ENCODE measurements around the gene CCDC106. TPM values are rescaled to one million over a fixed set of nuclear protein-coding genes. Genes with fewer than 3 reads are reported as not detected.
A peak's percentile ranks its signal among the peaks of the same experiment; 100 is the strongest.

The CCDC106 gene
- total RNA-seq, 1 donor from 2014 or later, result 8.3 TPM

- Histone ChIP-seq H3K9me3 (no peaks in the 10 kb centered on the region), H3K27ac (no peak overlapping the region), H3K4me3 (no peak overlapping the region), H3K36me3 (peaks cover 0 to 46% of the 10 kb centered on the region in 2 donors), H3K4me1 (peaks cover 43% of the 10 kb centered on the region), H3K27me3 (no peaks in the 10 kb centered on the region)
- intact Hi-C loops (cut with DNase I), result no loop called here
- TF ChIP-seq CTCF (IDR thresholded peaks at IDR 0.05) (no peak), POLR2A (IDR thresholded peaks at IDR 0.05) (no peak), POLR2AphosphoS5 (IDR thresholded peaks at IDR 0.05; ENCODE audit: insufficient read depth in 1 of 2, low read depth in 1 of 2) (no peak)
- no peak for DNase-seq (ENCODE audit: extremely low spot score in 2 of 2)
These were observed 25.5 kb downstream of the CCDC106 start for GRCh38 chr19:55673465-55673864.

GRCh38 chr19:55673889-55674288 lies 25.9 kb downstream of the CCDC106 start:
- intact Hi-C loops (cut with DNase I), result no loop called here
- no peak for TF ChIP-seq POLR2AphosphoS5 (IDR thresholded peaks at IDR 0.05; ENCODE audit: insufficient read depth in 1 of 2, low read depth in 1 of 2)
- no peak for TF ChIP-seq POLR2A (IDR thresholded peaks at IDR 0.05)
- TF ChIP-seq CTCF (IDR thresholded peaks at IDR 0.05), result no peak
- Histone ChIP-seq H3K9me3 (no peaks in the 10 kb centered on the region), H3K36me3 (peaks cover 0 to 46% of the 10 kb centered on the region in 2 donors), H3K4me3 (no peak overlapping the region), H3K4me1 (peaks cover 47% of the 10 kb centered on the region), H3K27me3 (no peaks in the 10 kb centered on the region), H3K27ac (no peak overlapping the region)
- no peak for DNase-seq (ENCODE audit: extremely low spot score in 2 of 2)

- no peak for DNase-seq (ENCODE audit: extremely low spot score in 2 of 2)
- H3K4me3 ChIP-seq, result peak overlapping the region; percentile 71 to 84
- H3K4me1 ChIP-seq, result peaks cover 52% of the 10 kb centered on the region
- H3K36me3 ChIP-seq, result peaks cover 0 to 46% of the 10 kb centered on the region in 2 donors
- TF ChIP-seq CTCF (IDR thresholded peaks at IDR 0.05) (no peak), POLR2AphosphoS5 (IDR thresholded peaks at IDR 0.05; ENCODE audit: insufficient read depth in 1 of 2, low read depth in 1 of 2) (no peak), POLR2A (IDR thresholded peaks at IDR 0.05) (no peak)
- intact Hi-C loops (cut with DNase I), result no loop called here
- H3K9me3 ChIP-seq, result no peaks in the 10 kb centered on the region
- peak overlapping the region; percentile 89 for H3K27ac ChIP-seq
- no peaks in the 10 kb centered on the region for H3K27me3 ChIP-seq
These were observed 26.4 kb downstream of the CCDC106 start for GRCh38 chr19:55674459-55674840.

GRCh38 chr19:55674841-55675660 lies 27.0 kb downstream of the CCDC106 start, which contains the start of gene EPN1:
EPN1 (plus strand) TSS chr19:55675226; CDS start chr19:55678628, 3,402 bp downstream.
- Histone ChIP-seq H3K27ac (peak within 1 kb of the TSS; percentile 89), H3K4me3 (peak within 1 kb of the TSS; percentile 71 to 84), H3K27me3 (no peaks in the 10 kb centered on the region), H3K9me3 (no peaks in the 10 kb centered on the region), H3K36me3 (peaks cover 0 to 46% of the 10 kb centered on the region in 2 donors), H3K4me1 (peaks cover 58% of the 10 kb centered on the region)
- intact Hi-C loops (cut with DNase I), result no loop called here
- TF ChIP-seq POLR2AphosphoS5 (IDR thresholded peaks at IDR 0.05; ENCODE audit: insufficient read depth in 1 of 2, low read depth in 1 of 2) (peak; percentile 75 to 85), POLR2A (IDR thresholded peaks at IDR 0.05) (peak in 1 of 2 donors; percentile 16), CTCF (IDR thresholded peaks at IDR 0.05) (no peak)
- peak in 1 of 2 donors; percentile 92 for DNase-seq (ENCODE audit: extremely low spot score in 2 of 2)

Measured in vagina (tissue), 2 donors.